Mesodermal cell (in vitro differentiated cells): ENCODE results near the gene CLDN20.
"Not testable (repeated sequence)": the region's sequence is repeated elsewhere in the genome, so short reads cannot be mapped to it uniquely, and the experiment has no call there.

Experiments
- H3K27ac ChIP-seq: 2 replicates; pipeline ENCODE4 v1.7.0; 2013; ENCODE audit warnings: mild to moderate bottlenecking, low read depth, low read length, moderate library complexity; ENCODE audit not compliant: severe bottlenecking
- H3K36me3 ChIP-seq: 2 replicates; pipeline ENCODE4 v1.7.1; 2013; ENCODE audit warnings: mild to moderate bottlenecking, low read length, moderate library complexity; ENCODE audit not compliant: control insufficient read depth, insufficient read depth
- H3K4me1 ChIP-seq: one replicate; pipeline ENCODE4 v1.7.1; 2013; ENCODE audit warnings: mild to moderate bottlenecking, low read length; ENCODE audit not compliant: insufficient read depth, control insufficient read depth, poor library complexity, severe bottlenecking
- H3K4me3 ChIP-seq: 2 replicates; pipeline ENCODE4 v1.7.0; 2013; ENCODE audit warnings: low read length, control low read depth, mild to moderate bottlenecking; ENCODE audit not compliant: insufficient read depth, poor library complexity, severe bottlenecking; ENCODE audit errors: extremely low read depth
- H3K9me3 ChIP-seq: 2 replicates; pipeline ENCODE4 v1.7.1; 2013; ENCODE audit warnings: mild to moderate bottlenecking, low read length, moderate library complexity; ENCODE audit not compliant: control insufficient read depth
- WGBS, 2 experiments: methylation state at CpG; one replicate each; pipeline ENCODE4 v1.1.5; 2013; ENCODE audit warnings: missing lambda C conversion rate in 2 of 2; ENCODE audit not compliant: insufficient coverage in 2 of 2; 5-methylcytosine and 5-hydroxymethylcytosine counted together

Gene CLDN20

DNA sequence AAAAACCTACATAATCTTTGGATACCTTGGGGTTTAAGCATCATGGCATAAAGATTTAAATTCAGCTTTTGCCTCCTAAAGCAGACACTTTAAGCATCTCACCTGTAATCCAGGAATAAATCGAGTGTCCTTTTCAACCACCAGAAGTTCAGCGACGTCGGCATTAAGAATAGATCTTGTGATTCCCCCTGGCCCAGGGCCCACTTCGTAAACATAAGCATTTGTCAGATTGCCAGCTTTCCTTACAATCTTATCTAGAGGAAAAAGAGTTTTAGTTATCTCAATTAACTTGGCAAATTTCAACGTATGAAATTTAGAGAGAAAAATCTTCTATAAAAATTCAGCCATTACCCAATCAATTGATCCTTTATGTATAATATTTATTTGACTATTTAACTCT, 47.3 kb downstream of the CLDN20 start:
- H3K27ac ChIP-seq: no peak overlapping the region
- H3K36me3 ChIP-seq: peaks cover 47% of the 10 kb centered on the region
- peaks cover 11% of the 10 kb centered on the region for H3K4me1 ChIP-seq
- 93 to 100% methylated on average over 2 to 4 of the region's 6 CpGs for WGBS, 2 experiments
- H3K9me3 ChIP-seq: no peaks in the 10 kb centered on the region
- H3K4me3 ChIP-seq: no peak overlapping the region

DNA sequence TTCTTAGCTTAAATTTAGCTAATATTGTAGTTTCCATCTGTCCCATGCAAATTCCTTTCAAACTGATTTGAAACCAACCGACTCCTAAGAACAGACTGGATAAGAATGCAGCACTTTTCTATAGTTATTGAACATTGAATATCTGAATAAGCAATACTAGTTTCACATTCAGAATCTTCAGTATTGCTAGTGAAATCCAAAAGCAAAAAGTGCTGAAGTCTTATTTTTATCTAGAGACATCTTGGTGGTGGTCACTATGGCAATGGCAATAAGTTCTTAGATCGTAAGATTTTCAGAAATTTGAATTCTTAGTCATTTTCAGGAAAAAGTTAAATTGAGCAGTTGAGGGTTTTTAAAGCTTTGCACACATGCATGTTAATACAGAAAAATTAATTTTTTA, 47.8 kb downstream of the CLDN20 start:
- WGBS, 2 experiments: 100% methylated on average over 1 of the region's 2 CpGs; no CpG with 5 or more reads in 1 of the 2 experiments
- Histone ChIP-seq H3K9me3 (no peaks in the 10 kb centered on the region), H3K4me1 (peaks cover 11% of the 10 kb centered on the region), H3K36me3 (peaks cover 46% of the 10 kb centered on the region), H3K4me3 (no peak overlapping the region), H3K27ac (no peak overlapping the region)

DNA sequence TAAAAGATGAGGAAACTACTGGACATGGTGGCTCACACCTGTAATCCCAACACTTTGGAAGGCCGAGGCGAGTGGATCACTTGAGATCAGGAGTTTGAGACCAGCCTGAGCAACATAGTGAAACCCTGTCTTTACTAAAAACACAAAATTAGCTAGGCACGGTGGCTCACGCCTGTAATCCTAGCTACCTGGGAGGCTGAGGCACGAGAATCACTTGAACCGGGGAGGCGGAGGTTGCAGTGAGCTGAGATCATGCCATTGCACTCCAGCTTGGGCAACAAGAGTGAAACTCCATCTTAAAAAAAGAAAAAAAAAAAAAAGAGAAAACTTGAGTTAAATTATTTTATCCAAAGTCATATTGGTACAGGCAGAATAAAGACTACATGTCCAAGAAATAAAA, 49.1 kb downstream of the CLDN20 start:
- WGBS, 2 experiments: 94 to 96% methylated on average over 5 to 7 of the region's 7 CpGs
- H3K27ac ChIP-seq, H3K9me3 ChIP-seq: not testable (repeated sequence)
- Histone ChIP-seq H3K4me1 (peaks cover 11% of the 10 kb centered on the region), H3K36me3 (peaks cover 32% of the 10 kb centered on the region), H3K4me3 (peak overlapping the region; percentile 96)

DNA sequence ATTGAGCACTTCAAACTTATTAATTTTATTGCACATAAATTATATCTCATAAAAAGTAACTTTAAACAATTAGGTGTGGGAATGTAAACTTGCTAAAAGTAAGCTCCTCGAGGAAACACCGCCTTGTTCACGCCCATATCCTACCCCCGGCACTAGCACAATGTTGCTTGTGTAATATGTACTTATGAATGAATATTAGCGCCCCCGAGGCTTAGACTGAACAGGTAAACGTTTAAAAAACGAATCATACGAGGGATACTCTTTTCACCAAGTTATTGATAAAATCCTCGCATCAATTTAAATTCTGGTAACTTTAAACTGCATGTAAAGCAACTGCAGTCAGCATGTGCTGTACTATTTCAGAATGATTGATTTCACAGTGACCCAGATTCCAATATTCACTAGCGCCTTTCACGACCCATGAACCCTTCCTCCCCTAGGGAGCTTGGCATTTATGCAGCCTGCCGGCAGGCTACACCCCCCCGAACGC, 49.8 kb downstream of the CLDN20 start:
- Histone ChIP-seq H3K27ac (peak overlapping the region; percentile 68), H3K9me3 (no peaks in the 10 kb centered on the region), H3K4me1 (peaks cover 11% of the 10 kb centered on the region), H3K4me3 (peak overlapping the region; percentile 96), H3K36me3 (peaks cover 27% of the 10 kb centered on the region)
- 0 to 3% methylated on average over 7 to 9 of the region's 15 CpGs for WGBS, 2 experiments

DNA sequence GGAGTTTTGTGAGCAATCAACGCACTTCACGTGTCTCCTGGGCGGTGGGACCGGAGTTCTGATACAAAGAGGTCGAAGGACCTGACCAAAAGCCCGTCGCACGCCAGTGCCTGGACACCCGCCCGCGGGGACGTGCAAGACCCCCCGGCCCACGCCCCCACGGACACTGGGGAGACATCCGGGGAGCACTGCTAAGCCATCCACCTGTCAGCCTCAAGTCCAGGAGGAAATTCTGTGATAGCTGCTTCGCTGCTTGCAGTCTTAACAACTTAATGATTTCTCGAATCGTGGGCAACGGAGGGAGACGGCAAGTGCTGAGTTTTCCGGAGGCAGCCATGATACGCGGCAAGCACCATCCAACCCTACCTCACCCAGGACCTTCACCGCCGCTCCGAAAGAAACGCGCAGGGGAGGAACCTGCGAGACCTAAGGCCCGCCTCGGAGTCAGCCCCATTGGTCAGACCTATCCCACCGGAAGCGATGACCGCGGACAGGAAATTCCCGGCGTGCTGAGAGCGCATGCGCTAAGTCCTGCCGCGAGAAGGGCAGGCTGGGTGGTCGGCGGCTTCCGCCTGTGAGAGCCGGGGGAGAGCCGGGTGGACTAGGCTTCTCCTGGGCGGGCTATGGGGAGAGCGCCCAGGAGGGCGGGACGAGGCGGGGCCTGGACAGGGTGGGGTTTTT, 50.4 kb downstream of the CLDN20 start, which contains the start of gene TFB1M:
Gene TFB1M, minus strand, starts transcription at position 393 of the 681 bp plus-strand sequence. Its CDS starts 56 bp downstream, at position 337.
- Histone ChIP-seq H3K27ac (peak within 1 kb of the TSS; percentile 78), H3K4me3 (peak within 1 kb of the TSS; percentile 96), H3K9me3 (no peaks in the 10 kb centered on the region), H3K36me3 (peaks cover 24% of the 10 kb centered on the region), H3K4me1 (peaks cover 11% of the 10 kb centered on the region)
- WGBS, 2 experiments: 0% methylated on average over 23 to 42 of the region's 52 CpGs

DNA sequence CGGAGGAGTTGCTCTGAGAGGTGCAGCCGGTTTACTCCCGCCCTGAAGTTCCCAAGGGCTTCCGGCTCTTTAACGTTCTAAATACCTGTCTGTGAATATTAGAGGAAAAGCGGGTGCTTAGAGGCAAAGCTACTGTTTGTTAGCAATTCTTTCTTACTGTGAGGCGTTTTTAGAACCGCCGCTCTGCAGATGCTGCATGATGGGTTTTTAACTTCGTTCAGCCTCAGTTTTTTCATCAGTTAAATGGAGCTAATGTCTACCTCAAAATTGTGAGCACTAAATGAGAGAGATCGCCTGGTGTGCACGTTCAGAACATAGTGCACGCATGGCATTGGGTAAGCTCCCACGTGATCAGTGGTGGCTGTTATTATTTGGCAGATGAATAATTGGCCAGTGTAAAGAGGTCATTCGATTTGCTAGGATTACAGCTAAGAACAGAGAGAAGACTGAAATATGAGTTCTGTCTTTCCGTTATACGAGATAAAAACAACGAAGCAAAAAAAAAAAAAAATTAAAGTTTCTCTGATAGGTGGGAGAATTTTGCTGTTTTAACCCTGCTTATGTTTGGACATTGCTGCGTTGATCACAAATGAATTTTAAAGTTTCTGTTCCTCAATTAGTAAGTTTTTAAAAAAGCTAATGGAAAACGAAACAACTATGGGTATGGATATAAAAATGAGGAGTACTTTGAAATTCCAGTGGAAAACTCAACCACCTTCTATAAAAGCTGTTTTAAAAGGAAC, 51.1 kb downstream of the CLDN20 start:
- WGBS, 2 experiments: 15 to 20% methylated on average over 14 to 16 of the region's 20 CpGs
- H3K27ac ChIP-seq: peak overlapping the region; percentile 78
- H3K4me1 ChIP-seq: peaks cover 11% of the 10 kb centered on the region
- H3K36me3 ChIP-seq: peaks cover 20% of the 10 kb centered on the region
- peak overlapping the region; percentile 96 for H3K4me3 ChIP-seq
- H3K9me3 ChIP-seq: no peaks in the 10 kb centered on the region

DNA sequence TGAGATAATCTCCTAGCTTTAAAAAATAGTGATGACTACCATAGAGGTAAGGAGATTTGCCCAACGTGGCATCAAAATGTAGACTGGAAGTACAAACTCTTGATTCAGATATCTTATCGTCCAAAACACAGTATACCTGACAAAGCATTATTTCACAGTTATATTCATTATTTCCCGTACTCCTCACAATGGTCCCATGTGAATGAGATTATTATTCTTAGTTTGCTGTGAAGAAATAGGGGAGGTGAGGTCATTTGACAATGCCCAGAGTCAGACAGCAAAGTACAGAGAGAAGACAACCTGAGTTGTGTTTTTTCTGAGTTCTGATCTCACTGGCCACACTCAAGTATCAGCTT, 51.7 kb downstream of the CLDN20 start:
- WGBS, 2 experiments: no CpG with 5 or more reads among the region's 3 CpGs

DNA sequence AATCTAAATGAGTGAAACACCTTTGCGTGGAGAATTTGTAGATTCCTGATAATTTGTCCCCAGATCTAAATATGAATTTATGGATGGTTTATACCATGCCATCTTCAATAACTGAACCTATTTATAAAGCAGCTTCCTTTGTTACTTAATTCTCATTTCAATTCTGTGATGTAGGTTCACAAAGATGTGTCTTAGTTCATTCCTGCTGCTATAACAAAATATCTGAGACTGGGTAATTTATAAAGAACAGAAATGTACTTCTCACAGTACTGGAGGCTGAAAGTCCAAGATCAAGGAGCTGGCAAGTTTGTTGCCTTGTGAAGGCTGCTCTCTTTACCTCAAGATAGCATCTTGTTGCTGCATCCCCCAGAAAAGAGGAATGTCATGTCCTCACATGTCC, 52.6 kb downstream of the CLDN20 start:
- WGBS, 2 experiments: no CpG with 5 or more reads among the region's 1 CpG
- Histone ChIP-seq H3K9me3 (no peaks in the 10 kb centered on the region), H3K36me3 (peaks cover 9% of the 10 kb centered on the region)

More for the DNA sequence above, 51.7 kb downstream of the CLDN20 start:
- H3K4me3 ChIP-seq: peak overlapping the region; percentile 96
- H3K27ac ChIP-seq: peak overlapping the region; percentile 78
- peaks cover 15% of the 10 kb centered on the region for H3K36me3 ChIP-seq
- H3K9me3 ChIP-seq: no peaks in the 10 kb centered on the region
- H3K4me1 ChIP-seq: peaks cover 11% of the 10 kb centered on the region

DNA sequence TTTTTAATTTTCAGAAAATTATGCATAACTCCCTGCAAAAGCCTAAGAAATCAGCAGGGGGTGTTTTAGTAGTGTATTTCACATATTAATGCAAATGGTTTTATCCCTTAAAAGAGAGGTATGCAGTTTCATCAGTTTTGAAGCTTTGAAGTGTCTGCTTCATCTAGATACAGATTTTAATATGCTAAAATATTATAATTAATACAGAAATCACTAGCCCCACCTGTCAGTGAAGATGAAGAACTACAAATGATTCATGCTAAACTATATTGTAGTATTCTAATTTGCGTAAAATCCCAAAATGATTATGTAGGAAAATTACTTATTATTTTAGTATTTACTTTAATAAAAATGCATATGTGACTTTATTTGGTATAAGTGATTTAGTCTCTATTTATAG, 53.4 kb downstream of the CLDN20 start:
- peaks cover 3% of the 10 kb centered on the region for H3K36me3 ChIP-seq
- WGBS, 2 experiments: no CpG with 5 or more reads among the region's 1 CpG
- no peak overlapping the region for H3K4me3 ChIP-seq
- H3K27ac ChIP-seq: no peak overlapping the region
- H3K9me3 ChIP-seq: no peaks in the 10 kb centered on the region
- peaks cover 6% of the 10 kb centered on the region for H3K4me1 ChIP-seq

More for the DNA sequence above, 52.6 kb downstream of the CLDN20 start:
- H3K27ac ChIP-seq: no peak overlapping the region
- no peak overlapping the region for H3K4me3 ChIP-seq
- peaks cover 6% of the 10 kb centered on the region for H3K4me1 ChIP-seq

DNA sequence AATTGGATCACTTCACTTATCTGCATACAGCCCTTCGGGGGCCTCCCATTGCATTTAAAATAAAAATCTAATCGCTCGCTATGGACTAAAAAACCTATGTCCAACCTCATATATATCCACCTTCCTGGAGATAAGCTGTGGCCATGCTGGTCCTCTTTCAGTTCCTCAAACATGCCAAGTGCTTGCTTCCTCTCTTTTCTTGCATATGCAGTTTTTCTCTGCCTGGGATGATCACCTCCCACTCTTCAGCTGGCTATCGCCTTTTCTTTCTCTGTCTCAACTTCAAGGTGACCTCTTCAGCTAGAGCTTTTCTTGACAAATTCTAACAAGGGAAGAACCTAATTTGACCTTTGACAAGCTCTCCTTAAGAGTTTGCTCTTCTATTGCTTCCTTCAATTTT, 56.1 kb downstream of the CLDN20 start:
- no peak overlapping the region for H3K4me3 ChIP-seq
- 86 to 100% methylated on average over 4 of the region's 4 CpGs for WGBS, 2 experiments
- peaks cover 6% of the 10 kb centered on the region for H3K4me1 ChIP-seq
- no peaks in the 10 kb centered on the region for H3K36me3 ChIP-seq
- H3K27ac ChIP-seq: no peak overlapping the region
- no peaks in the 10 kb centered on the region for H3K9me3 ChIP-seq

DNA sequence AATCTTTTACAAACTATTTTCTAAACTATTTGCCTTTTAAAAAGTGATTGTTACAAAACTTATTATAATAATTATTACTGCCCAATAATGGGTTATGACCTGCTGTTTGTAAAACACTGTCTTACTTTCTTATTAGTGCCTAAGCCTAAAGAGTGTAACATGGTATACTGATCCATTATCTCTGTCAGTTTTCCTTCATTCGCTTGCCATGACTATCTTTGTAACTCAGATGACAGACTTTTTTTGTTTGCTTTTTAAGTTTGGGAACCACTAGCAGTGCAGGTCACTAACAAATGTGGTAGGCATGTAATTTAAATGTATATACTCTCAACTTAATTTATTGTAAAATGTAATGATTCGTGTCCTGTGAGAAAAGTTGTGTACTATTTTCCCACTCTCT, 60.4 kb downstream of the CLDN20 start:
- Histone ChIP-seq H3K4me3 (no peak overlapping the region), H3K27ac (no peak overlapping the region), H3K4me1 (peaks cover 11% of the 10 kb centered on the region), H3K36me3 (no peaks in the 10 kb centered on the region), H3K9me3 (no peaks in the 10 kb centered on the region)
- WGBS, 2 experiments: 100% methylated on average over 1 of the region's 2 CpGs; no CpG with 5 or more reads in 1 of the 2 experiments
